Inflammatory macrophage treated with lipopolysaccharide for 1 hour (primary cell): Measurements from ENCODE around the gene PRPF31.
A peak's percentile ranks its signal among the peaks of the same experiment; 100 is the strongest.

Experiments used
- DNase-seq, 2 donors: peaks; one replicate each; pipeline ENCODE4 v3.0.0-alpha.2; 2020 to 2022

PRPF31 gene

GRCh38 chr19:54108496-54108895 is 7.1 kb upstream of the PRPF31 start:
- no peak for DNase-seq

DNA sequence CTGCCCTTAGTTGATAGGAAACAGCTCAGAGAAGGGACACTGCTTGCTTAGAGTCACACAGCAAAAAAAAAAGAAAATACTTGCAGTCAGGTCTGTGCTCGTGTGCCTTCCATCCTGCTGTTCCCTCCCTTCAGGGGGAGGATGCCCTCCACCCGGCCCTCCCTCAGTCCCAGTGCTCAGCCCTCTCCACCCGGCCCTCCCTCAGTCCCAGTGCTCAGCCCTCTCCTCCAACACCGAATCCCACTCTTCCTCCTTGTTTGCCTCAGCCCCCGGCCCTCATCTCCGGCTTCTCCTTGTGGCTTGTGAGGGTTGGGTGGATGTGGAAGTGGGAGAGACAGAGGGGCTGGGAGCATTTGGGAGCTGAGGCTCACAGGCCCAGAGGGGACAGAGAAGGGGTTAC is 5.9 kb upstream of the PRPF31 start:
- no peak for DNase-seq

DNA sequence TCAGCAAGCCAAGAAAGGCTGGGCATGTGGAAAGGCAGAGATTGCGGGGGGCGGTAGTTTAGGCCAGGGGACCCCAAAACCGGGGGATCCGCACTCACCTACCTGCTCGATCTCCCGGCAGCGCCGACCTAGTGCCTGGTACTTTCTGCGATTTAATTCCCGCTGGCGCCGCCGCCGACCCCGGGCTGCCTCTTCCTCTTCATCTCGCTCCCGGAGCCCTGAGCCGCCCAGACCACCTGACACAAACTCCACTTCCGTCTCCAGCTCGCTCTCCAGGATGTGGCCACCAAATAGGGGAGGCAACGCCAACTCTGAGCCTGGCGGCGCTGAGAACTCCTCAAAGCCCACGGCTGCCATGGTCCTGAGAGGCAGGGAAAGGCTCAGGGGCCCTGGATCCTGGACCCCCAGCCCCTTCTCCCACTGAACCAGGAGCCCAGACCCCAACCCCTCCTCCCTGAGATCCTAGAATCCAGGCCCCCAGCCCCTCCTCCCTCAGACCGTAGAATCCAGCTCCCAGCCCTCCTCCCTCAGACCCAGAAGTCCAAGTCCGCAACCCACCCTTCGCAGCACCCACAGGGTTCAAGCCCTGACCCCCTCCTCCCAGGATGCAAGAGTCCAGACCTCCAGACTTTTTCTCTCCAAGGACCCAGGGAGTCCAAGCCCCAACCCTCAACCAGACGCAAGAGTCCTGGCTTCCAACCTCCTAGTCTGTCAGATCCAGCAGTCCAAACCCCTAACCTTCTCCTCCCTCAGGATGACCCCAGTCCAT is 1.0 kb upstream of the PRPF31 start:
- DNase-seq, result peak; percentile 59 to 60

GRCh38 chr19:54121259-54121658 is 5.7 kb downstream of the PRPF31 start:
- no peak for DNase-seq

DNA sequence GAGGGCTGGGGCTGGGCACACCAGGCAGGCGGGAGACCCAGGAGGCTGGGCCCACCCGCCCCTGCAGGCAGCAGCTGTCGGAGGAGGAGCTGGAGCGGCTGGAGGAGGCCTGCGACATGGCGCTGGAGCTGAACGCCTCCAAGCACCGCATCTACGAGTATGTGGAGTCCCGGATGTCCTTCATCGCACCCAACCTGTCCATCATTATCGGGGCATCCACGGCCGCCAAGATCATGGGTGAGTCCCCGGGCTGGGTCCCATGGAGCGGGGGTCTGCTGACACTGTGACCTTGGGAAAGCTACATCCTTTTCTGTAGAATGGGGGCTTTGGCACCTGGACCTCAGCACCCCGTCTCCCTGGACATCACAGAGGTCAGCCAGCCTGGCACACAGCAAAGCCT is 8.1 kb downstream of the PRPF31 start:
- no peak for DNase-seq

DNA sequence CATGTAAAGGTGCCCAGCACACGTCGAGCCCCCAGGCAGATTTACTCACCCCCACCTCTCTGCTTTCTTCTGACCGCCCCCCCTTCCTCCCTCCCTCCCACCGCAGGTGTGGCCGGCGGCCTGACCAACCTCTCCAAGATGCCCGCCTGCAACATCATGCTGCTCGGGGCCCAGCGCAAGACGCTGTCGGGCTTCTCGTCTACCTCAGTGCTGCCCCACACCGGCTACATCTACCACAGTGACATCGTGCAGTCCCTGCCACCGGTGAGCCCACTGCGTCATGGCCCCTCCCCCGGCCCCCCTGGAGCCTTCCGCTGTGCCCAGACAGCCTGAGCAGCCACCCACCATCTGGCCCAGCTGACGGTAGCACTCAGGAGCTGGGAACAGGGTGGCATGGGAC is 8.8 kb downstream of the PRPF31 start:
- no peak for DNase-seq

- no peak for DNase-seq
Observed at GRCh38 chr19:54125713-54126112, 10.2 kb downstream of the PRPF31 start.

DNA sequence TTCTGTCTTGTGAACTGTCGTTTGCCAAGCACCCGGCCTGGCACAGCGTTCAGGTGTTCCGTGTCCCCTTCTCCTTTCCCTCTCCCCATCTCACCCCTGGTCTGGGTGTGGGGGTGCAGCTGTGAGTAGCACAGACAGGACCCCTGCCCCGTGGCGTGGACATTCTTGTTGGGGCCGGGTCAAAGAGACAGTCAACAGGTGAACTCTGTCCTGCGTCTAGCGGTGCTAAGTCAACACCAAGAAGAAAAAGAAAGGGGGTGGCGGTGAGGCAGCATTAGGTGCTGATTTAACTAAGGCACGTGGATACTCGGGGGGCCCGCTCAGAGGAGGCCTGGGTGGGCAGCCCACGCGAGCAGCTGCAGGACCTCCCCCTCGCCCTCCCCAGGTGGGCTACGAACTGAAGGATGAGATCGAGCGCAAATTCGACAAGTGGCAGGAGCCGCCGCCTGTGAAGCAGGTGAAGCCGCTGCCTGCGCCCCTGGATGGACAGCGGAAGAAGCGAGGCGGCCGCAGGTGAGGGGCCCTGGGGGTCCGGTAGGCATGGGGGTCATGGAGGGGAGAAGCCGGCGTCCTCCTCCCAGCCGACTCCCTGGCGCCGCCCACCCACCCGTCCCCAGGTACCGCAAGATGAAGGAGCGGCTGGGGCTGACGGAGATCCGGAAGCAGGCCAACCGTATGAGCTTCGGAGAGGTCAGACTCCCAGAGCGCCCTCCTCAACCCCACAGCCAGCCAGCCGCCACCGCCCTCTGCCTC is 12.3 kb downstream of the PRPF31 start:
- DNase-seq, result no peak

DNA sequence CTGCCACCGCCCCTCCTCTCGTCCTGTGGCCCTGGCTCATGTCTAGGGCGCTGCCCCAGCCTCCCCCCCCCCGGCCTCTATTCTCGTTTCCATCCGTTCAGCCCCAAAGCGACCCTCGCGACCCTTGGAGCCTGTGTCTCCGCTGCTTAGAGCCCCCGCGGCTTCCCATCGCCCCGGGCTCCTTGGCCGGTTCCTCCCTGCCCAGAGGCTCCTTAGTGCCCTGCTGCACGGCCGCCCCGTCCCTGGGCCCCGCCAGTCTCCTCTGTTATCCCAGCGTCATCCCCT is 12.8 kb downstream of the PRPF31 start:
- no peak for DNase-seq

DNA sequence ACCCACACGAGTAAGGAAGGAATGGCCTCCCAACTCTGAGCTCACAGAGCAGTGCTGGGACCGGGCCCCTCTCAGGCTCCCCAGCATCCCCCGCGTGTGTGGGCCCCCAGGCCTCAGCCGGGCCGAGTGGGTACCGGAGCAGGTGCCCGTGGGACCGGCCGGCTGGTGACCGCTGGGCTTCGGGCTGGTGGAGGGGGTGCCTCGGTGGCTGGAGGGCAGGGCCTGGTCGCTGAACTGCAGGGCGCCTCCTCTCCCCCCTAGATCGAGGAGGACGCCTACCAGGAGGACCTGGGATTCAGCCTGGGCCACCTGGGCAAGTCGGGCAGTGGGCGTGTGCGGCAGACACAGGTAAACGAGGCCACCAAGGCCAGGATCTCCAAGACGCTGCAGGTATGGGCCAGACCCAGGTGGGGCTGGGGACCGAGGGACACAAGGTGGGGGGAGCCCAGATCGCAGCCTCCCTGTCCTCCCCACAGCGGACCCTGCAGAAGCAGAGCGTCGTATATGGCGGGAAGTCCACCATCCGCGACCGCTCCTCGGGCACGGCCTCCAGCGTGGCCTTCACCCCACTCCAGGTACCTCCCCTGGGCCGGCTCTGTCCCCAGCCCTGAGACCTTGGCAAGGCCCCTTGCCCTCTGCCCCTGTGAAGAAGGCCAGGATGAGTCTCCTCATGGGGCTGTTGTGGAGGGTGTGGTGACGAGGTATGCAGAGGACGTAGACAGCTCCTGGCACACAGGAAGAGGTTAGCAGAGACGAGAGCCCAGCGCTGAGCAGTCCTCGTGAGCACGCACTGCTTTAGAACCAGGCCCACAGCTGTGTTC is 13.5 kb downstream of the PRPF31 start:
- DNase-seq, result no peak

DNA sequence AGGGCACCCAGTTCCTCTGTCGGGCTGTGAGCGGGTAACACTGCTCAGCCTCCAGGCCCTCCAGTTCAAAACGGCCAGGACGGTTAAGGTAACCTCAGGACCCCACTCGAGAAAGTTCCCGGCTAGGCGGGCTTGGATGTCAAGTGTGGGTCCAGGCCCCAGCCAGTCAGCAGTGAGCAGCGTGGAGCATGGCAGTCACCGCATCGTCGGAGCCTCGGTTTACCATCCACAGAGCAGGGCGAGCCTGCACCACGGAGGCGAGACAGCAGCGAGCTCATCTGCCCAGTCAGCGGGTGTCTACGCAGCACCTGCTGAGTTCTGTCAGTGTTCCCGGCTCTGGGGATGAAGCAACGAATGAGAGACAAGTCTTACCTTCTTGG is 14.1 kb downstream of the PRPF31 start:
- DNase-seq, result no peak

DNA sequence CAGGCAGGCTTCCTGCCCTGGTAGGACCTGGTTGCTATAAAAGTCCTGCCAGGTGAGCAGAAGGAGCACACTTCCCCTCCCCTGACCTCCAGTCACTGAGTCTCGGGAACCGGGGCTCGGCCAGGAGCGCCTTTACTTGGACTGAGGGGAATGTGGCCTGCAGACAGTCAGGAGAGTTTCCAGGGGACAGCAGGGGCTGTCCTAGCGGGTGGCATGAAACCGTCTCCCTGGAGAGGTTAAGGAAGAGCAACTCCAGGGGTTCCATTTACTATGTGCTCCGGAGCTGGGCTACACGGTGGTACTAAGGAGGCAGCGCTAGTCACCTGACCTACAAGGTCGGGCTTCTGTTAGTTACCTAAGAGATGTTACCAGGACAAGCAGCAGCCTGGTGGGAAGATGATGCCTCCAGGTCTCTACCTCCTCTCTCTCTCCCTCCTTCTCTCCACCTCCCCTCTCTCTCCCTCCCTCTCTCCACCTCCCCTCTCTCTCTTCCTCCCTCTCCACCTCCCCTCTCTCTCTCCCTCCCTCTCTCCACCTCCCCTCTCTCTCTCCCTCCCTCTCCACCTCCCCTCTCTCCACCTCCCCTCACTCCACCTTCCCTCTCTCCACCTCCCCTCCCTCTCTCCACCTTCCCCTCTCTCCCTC is 17.9 kb downstream of the PRPF31 start:
- peak in 1 of 2 donors; percentile 40 for DNase-seq

DNA sequence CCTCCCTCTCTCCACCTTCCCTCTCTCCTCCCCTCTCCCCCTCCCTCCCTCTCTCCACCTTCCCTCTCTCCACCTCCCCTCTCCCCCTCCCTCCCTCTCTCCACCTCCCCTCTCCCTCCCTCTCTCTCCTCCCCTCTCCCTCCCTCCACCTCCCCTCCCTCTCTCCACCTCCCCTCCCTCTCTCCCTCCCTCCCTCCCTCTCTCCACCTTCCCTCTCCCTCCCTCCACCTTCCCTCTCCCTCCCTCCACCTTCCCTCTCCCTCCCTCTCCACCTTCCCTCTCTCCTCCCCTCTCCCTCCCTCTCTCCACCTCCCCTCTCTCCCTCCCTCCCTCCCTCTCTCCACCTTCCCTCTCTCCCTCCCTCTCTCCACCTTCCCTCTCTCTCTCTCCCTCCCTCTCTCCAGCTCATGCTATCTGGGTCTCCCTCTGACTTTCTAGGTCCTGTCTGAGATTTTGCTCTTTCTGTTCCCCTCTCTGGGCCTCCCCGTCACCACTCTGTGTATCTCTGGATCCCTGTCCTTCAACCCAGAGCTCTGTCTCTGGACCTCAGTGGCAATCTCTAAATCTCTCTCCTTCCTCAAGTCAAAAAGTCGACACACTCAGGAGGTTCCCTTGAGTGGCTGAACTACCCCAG is 18.5 kb downstream of the PRPF31 start:
- no peak for DNase-seq

DNA sequence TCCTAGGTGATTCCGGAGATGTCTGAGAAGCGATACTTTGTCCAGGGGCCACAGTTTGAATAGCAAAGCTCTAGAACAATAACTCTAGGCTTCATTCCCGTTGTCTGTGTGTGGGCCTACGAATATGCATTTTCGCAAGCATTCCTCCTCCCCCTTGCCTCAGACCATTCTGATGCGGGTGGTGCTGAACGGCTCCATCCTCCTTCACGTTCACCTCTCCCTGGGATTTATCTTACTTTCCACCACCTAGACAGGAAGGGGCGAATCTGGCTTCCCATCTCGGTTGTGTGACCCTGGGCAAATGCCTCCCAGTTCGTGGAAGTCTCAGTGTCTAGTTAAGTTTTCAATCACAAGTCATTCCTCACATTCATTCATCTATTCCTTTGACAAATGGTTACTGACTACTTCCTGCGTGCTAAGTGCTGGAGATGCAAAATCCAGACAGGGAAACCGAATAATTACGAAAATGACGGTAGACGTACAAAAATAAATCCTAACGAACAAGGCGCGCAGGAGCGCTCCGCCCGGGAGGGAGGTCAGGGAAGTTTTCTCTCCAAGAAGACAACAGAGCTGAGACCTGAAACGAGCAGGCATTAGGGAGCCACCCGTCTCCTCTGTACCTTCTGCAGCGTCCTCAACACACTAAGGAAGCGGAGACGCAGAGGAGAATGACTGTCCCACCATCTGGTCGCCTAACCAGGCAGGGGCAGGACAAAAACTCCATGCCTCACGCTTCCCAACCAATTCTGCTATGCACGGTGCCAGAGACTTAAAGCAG is 20.7 kb downstream of the PRPF31 start:
- DNase-seq, result no peak

- peak; percentile 99 to 100 for DNase-seq
Observed at GRCh38 chr19:54136864-54137698, 21.5 kb downstream of the PRPF31 start.

- no peak for DNase-seq
Observed at GRCh38 chr19:54137699-54138488, 22.3 kb downstream of the PRPF31 start, which contains the start of gene CNOT3. Gene CNOT3 (plus strand): TSS chr19:54137762. CDS start chr19:54142979, 5,217 bp downstream.

GRCh38 chr19:54138489-54139256 is 23.1 kb downstream of the PRPF31 start:
- no peak for DNase-seq

GRCh38 chr19:54141356-54141755 is 25.8 kb downstream of the PRPF31 start:
- peak; percentile 9 to 31 for DNase-seq

- no peak for DNase-seq
Observed at GRCh38 chr19:54142166-54142780, 26.7 kb downstream of the PRPF31 start.
